ENCODE results near the gene PLA2G6. TPM values are rescaled to one million over a fixed set of nuclear protein-coding genes. Genes with fewer than 3 reads are reported as not detected.

Gene PLA2G6
- total and polyA plus RNA-seq, 2 of the 4 experiments (the other 2 are of a cell fraction), result 6.1 to 10.3 TPM

- TF ChIP-seq POLR2A (IDR thresholded peaks at IDR 0.05; ENCODE audit: low read depth, low read length) (no peak), BHLHE40 (IDR thresholded peaks at IDR 0.05; ENCODE audit: low read depth, low read length) (no peak)
These were observed 112.0 kb downstream of the PLA2G6 start (continued) for GRCh38 chr22:38069372-38070249.

GRCh38 chr22:38068641-38069371, 112.8 kb downstream of the PLA2G6 start:
- no peaks in the 10 kb centered on the region for H3K4me1 ChIP-seq (ENCODE audit: control insufficient read depth, insufficient read depth, low read length)
- H3K4me3 ChIP-seq (ENCODE audit: insufficient read depth, low read depth, low read length), result no peak overlapping the region
- H3K4me2 ChIP-seq (ENCODE audit: low read depth, low read length), result no peak overlapping the region
- H4K8ac ChIP-seq (ENCODE audit: low read depth in 2 of 2, low read length in 2 of 2), result no peak overlapping the region
- no peak overlapping the region for H4K5ac ChIP-seq (ENCODE audit: low read depth, low read length)
- H2BK5ac ChIP-seq (ENCODE audit: low read depth, low read length, poor library complexity, severe bottlenecking), result no peak overlapping the region
- H2BK20ac ChIP-seq (ENCODE audit: low read depth, low read length), result no peak overlapping the region
- H3K56ac ChIP-seq (ENCODE audit: extremely low read depth, insufficient read depth, low read length), result no peak overlapping the region
- no CpG with 5 or more reads among the region's 13 CpGs for WGBS, 2 experiments (ENCODE audit: extremely low coverage in 2 of 2, insufficient read length in 1 of 2)
- no peak overlapping the region for H3K14ac ChIP-seq (replicated peaks; ENCODE audit: low read depth, low read length)
- BruUV-seq (replicated peaks), result no TSS peak
- H3K27me3 ChIP-seq (ENCODE audit: control insufficient read depth, insufficient read depth, low read length), result no peaks in the 10 kb centered on the region
- ChIA-PET CTCF (interaction anchor here (0.6 to 1.4 kb wide), 3 partner anchors 271 to 421 kb away, joined by 3 read pairs; no protein-coding TSS in a partner anchor), POLR2A (ENCODE audit: unreplicated experiment) (no interaction called here)
- no peak overlapping the region for H2BK120ac ChIP-seq (ENCODE audit: low read depth, low read length)
- no peak overlapping the region for H2AK9ac ChIP-seq (replicated peaks; ENCODE audit: low read depth, low read length, poor library complexity)
- in situ Hi-C loops (cut with MboI; ENCODE audit: low sequenced_read_pairs), result no loop called here
- H4K20me1 ChIP-seq (ENCODE audit: insufficient read depth, low read length), result no peaks in the 10 kb centered on the region
- H3K9me1 ChIP-seq (ENCODE audit: insufficient read depth, low read length), result no peaks in the 10 kb centered on the region
- H3K36me3 ChIP-seq (ENCODE audit: control insufficient read depth, insufficient read depth, low read length), result peaks cover 22% of the 10 kb centered on the region
- no peak overlapping the region for H3K4ac ChIP-seq (ENCODE audit: low read depth, low read length)
- H3K27ac ChIP-seq (ENCODE audit: insufficient read depth, low read length), result no peak overlapping the region
- no peak overlapping the region for H2AFZ ChIP-seq (replicated peaks; ENCODE audit: low read length, poor library complexity)
- H3K18ac ChIP-seq (ENCODE audit: low read depth, low read length), result no peak overlapping the region
- dilution Hi-C loops (cut with HindIII; ENCODE audit: low sequenced_read_pairs, unreplicated experiment), result no loop called here
- no peak overlapping the region for H2AK5ac ChIP-seq (ENCODE audit: low read depth, low read length)
- no peak for DNase-seq
- H3K79me1 ChIP-seq (ENCODE audit: low read depth in 1 of 2, low read length in 2 of 2), result no peaks in the 10 kb centered on the region
- no peak for ATAC-seq (ENCODE audit: low read depth)
- H2BK15ac ChIP-seq (ENCODE audit: low read depth, low read length), result no peak overlapping the region
- H4K91ac ChIP-seq (ENCODE audit: insufficient read depth, low read depth, low read length), result no peak overlapping the region
- intact Hi-C loops (cut with micrococcal nuclease), result no loop called here
- no peak overlapping the region for H3K9ac ChIP-seq (ENCODE audit: low read depth, low read length)
- no peak overlapping the region for H3K23ac ChIP-seq (ENCODE audit: low read depth, low read length)
- H3K9me3 ChIP-seq (ENCODE audit: control insufficient read depth, insufficient read depth, low read length), result no peaks in the 10 kb centered on the region
- no peak for TF ChIP-seq CHD1 (IDR thresholded peaks at IDR 0.05; ENCODE audit: low read depth, low read length)
- no peak for TF ChIP-seq POLR2A (IDR thresholded peaks at IDR 0.05; ENCODE audit: low read depth, low read length)
- no peak for TF ChIP-seq CEBPB (IDR thresholded peaks at IDR 0.05; ENCODE audit: low read depth, low read length)
- no peak for TF ChIP-seq BHLHE40 (IDR thresholded peaks at IDR 0.05; ENCODE audit: low read depth, low read length)
- TF ChIP-seq ELK1 (IDR thresholded peaks at IDR 0.05; ENCODE audit: borderline replicate concordance, low read depth, low read length), result no peak
- TF ChIP-seq MAFK (IDR thresholded peaks at IDR 0.05; ENCODE audit: low read depth, low read length), result no peak
- no peak for TF ChIP-seq MAZ (IDR thresholded peaks at IDR 0.05; ENCODE audit: borderline replicate concordance, low read depth, low read length)
- TF ChIP-seq RFX5 (IDR thresholded peaks at IDR 0.05; ENCODE audit: low read depth, low read length), result no peak
- TF ChIP-seq MXI1 (IDR thresholded peaks at IDR 0.05; ENCODE audit: borderline replicate concordance, low read depth, low read length), result no peak
- no peak for TF ChIP-seq CTCF (conservative IDR thresholded peaks at IDR 0.05; ENCODE audit: low read depth, low read length)
- TF ChIP-seq SMC3 (IDR thresholded peaks at IDR 0.05; ENCODE audit: low read depth, low read length), result no peak
- TF ChIP-seq RCOR1 (IDR thresholded peaks at IDR 0.05; ENCODE audit: insufficient replicate concordance, low read length), result no peak

Data from IMR-90 (cell line).